GM18519 (cell line): ENCODE data around the gene TMCC1.
"Not testable (repeated sequence)": the region's sequence is repeated elsewhere in the genome, so short reads cannot be mapped to it uniquely, and the experiment has no call there.

ENCODE experiments used
- ATAC-seq: cut with Tn5 transposase; IDR thresholded peaks from one replicate; pipeline ENCODE4 v1.9.1; 2021; ENCODE audit warnings: mild to moderate bottlenecking, moderate library complexity; ENCODE audit not compliant: unreplicated experiment, low FRiP score

Gene TMCC1

DNA sequence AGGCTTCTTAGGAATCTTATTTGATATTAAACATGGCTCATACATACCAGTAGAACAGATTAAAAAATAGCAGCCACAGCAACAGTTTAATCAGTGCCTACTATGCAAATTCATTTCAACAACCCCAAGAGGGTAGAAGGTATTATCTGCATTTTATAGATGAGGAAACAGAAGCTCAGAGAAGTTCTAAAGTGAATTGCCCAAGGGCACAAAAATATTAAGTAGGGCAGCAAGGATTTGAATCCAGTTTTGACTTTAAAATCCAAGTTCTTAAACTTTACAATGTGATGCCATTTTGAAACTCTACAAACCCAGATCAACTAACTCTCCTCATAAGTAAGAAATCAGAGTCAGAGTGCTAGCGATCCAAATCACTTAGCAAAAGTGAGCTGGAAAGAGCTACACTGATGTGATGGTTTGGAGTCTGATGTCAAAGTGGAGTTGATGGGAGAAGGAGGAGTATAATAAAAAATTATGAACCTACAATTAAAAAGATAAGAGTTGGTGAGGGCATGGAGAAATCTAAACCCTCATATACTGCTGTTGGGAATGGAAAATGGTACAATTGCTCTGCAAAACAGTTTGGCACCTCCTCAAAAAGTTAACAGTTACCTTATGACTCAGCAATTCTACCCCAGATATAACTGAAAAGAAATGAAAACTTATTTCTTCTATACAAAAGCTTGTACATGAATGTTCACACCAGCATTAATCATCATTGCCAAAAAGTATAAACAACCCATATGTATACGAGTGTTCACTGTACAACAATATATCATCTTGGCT lies 236.1 kb downstream of the TMCC1 start:
- no peak for ATAC-seq

- ATAC-seq = no peak
Measured at GRCh38 chr3:129656659-129657247, 236.8 kb downstream of the TMCC1 start.

- no peak for ATAC-seq
Measured at GRCh38 chr3:129655291-129655700, 238.2 kb downstream of the TMCC1 start.

- ATAC-seq = no peak
Measured at GRCh38 chr3:129654131-129654530, 239.4 kb downstream of the TMCC1 start.

GRCh38 chr3:129653019-129653418 lies 240.5 kb downstream of the TMCC1 start:
- no peak for ATAC-seq

DNA sequence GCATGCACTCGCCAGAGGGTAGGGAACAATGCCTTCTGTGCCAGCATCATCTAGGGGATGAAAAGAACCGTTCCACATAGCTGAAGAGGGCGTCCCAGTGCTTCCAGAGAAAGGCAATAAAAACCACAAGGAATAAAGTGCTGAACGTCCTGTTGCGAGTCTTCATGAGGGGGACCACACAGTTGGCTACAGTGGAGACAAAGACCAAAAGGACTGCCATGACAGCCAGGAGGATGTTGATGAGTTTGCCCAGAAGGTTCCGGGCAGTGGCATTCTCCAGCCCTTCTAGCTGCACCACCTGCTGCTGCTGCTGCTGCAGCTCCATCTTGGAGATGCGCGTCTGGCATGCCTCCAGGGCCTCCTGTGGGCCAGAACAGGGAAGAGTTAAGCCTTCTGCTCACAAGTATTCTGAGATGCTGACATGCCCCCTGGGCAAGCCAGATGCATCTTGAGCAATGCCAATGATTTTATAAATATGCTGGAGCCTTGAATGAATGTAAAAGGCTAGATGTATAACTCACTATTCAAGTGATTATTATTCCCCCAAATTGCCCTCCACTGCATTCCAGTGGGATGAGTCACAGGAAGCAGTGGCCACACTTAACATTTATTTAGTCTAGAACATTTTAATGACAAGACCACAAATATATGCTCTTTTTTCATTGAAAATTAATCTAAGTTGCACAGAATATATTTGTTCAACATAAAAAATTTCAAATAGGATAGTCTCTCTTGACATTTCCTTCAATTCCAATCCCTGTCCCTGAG lies 241.9 kb downstream of the TMCC1 start:
- no peak for ATAC-seq

GRCh38 chr3:129650256-129650872 lies 243.1 kb downstream of the TMCC1 start:
- no peak for ATAC-seq

GRCh38 chr3:129648391-129648790 lies 245.1 kb downstream of the TMCC1 start:
- no peak for ATAC-seq

GRCh38 chr3:129645286-129645685 lies 248.2 kb downstream of the TMCC1 start:
- ATAC-seq = no peak

DNA sequence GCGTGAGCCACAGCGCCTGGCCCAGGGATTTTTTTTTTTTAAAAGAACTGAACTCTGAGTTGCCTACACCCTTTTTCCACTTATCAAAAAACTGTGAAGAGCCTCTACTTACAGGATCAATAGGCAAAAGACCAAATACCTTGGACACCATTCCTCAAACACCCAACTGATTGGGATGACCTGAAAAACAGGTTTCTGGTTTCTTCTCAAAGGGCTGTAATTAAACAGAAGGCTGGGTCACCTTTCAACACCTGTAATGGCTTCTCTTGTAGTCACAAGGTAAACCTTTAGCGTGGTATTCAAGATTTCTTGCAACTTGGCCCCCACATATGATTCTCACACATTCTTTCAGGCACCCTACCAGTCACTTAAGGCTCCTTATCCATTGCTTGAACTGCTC lies 248.7 kb downstream of the TMCC1 start:
- ATAC-seq = no peak

DNA sequence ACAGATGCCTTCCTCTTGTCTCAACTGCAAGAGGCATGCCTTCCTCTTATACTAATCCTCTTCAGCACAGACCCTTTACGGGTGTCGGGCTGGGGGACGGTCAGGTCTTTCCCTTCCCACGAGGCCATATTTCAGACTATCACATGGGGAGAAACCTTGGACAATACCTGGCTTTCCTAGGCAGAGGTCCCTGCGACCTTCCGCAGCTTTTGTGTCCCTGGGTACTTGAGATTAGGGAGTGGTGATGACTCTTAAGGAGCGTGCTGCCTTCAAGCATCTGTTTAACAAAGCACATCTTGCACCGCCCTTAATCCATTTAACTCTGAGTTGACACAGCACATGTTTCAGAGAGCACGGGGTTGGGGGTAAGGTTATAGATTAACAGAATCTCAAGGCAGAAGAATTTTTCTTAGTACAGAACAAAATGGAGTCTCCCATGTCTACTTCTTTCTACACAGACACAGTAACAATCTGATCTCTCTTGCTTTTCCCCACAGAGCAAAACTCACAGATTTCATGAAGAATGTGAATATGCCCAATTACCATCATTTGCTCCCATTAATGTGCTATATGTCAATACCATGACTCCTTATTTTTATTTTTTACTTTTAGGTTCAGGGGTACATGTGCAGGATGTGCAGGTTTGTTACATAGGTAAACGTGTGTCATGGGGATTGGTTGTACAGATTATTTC lies 251.8 kb downstream of the TMCC1 start:
- not testable (repeated sequence) for ATAC-seq

DNA sequence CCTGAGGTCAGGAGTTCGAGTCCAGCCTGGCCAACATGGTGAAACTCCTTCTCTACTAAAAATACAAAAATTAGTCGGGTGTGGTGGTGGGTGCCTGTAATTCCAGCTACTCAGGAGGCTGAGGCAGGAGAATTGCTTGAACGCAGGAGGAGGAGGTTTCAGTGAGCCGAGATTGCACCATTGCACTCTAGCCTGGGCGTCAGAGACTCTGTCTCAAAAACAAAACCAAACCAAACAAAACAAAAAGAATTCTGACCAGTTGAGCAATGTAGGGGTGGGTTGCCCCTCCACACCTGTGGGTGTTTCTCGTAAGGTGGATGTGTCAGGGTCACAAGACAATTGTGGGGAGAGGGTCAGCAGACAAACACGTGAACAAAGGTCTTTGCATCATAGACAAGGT lies 252.5 kb downstream of the TMCC1 start:
- ATAC-seq = not testable (repeated sequence)

DNA sequence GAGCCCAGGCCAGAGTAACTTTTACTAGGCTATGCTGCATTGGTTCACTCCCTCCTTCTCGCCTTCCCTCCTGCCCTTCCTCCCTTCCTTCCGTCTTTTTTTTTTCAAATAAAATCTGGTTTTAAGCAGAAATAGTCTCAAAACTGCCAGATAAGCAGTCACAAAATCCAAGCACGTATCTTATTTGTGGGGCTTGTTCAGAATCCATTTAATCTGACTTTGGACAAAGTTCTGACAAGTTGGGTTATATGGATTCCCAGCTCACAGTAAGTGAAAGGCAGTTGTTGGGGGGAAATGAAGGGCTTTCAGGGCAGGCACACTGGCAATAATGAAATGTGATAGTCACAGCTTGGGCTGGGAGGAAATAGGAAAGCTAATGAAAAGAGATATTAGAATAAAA lies 255.0 kb downstream of the TMCC1 start:
- ATAC-seq = no peak

DNA sequence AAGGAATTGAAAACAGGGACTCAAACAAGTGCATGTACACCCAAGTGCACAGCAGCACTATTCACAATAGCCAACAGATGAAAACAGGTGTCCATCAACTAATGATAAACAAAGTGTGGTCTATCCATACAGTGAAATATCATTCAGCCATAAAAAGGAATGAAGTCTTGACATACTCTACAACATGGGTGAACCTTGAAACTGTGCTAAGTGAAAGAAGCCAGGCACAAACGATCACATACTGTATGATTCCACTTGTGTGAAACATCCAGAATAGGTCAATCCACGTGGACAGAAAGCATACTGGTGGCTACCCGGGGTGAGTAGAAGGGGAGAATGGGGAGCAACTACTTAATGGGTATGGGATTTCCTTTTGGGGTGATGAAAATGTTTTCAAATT lies 257.4 kb downstream of the TMCC1 start:
- ATAC-seq = no peak

DNA sequence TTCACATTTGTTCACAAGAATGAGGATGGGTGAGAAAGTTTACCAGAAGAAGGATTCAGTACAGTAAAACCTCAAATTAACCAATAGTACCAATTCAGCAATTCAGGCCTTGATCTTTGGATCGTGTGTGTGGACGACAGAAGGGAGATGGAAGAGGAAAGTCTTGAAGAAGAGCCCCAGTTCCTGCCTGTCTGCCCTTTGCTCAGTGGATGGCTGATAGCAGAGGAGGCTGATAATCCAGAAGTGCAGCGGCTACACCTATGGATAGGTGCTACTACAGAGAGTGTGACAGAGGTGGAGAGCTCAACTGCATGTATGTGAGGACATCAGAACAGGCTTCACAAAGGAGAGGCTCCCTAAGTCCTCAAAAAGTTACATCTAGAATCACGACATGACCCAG lies 257.9 kb downstream of the TMCC1 start:
- no peak for ATAC-seq

DNA sequence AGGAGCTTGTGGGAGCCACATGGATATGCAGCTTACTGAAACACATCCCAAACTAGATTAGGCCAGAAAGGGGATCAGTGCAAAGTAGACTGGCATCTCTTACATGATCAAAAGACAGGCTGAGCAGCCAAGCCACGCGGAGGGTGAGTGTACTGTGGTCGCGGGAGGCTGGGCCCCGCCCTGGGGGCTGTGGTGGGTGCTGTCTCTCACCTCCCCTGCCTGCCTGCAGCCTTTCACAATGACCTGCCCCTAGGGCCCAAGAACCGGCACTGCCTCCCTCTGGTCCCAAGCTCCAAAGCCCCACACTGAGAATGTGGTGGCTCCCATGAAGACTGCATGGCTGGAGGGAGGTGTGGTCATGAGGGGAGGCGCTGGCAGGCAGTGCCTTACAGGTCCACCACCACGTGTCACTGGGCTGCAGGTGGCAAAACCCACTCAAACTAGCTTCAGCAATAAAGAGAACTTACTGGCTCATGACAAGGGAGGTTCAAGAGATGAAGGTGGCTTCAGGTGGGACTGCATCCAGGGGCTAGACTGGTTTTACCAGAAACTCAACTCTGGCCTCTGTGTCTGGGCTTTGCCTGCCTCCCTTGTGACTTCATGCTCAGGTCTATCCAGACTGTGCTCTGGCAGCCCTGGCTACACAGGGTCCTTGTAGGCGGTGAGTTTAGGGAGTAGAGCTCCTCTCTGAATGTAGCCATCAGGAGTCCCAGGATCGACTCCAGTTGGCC lies 259.6 kb downstream of the TMCC1 start:
- no peak for ATAC-seq

- ATAC-seq = no peak
Measured at GRCh38 chr3:129632977-129633376, 260.5 kb downstream of the TMCC1 start.

GRCh38 chr3:129632556-129632955 lies 261.0 kb downstream of the TMCC1 start:
- ATAC-seq = no peak

GRCh38 chr3:129632056-129632455 lies 261.5 kb downstream of the TMCC1 start:
- no peak for ATAC-seq

DNA sequence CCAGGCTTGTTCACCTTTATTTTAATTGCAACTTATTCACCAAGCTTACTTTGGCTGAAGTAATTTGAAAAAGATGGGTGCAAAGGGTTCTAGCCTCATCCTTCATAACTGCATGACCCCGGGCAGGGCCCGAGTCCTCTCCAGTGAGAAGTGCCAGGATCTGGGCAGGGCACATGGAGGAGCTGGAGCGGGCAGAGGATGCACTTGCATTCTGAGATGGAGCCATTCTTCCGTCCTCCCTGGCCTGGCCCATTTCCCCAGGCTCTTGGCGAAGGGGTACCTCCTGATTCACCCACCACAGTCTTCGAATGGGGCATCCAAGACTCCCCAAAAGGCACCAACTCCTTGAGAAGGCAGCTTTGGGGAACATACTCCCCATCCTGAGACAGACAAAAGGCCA lies 264.5 kb downstream of the TMCC1 start:
- ATAC-seq = no peak
